HepG2 (cell line): Measurements from ENCODE around the gene C5orf24. TPM values are rescaled to one million over a fixed set of nuclear protein-coding genes. Genes with fewer than 3 reads are reported as not detected.
A peak's percentile ranks its signal among the peaks of the same experiment; 100 is the strongest.

Experiments
- CAMTA2 ChIP-seq: sonication (generic); formaldehyde crosslinking; IDR thresholded peaks from 2 replicates; pipeline ENCODE4 v1.4.0; 2020; ENCODE audit warnings: mild to moderate bottlenecking, missing genetic modification reagents, borderline replicate concordance
- CBX1 ChIP-seq: IDR thresholded peaks from one replicate; pipeline ENCODE4 v1.6.1; 2016; ENCODE audit warnings: antibody characterized with exemption, low read depth
- FOXK1 ChIP-seq: sonication (generic); formaldehyde crosslinking; IDR thresholded peaks from 2 replicates; pipeline ENCODE4 v1.4.0; 2020; ENCODE audit warnings: low read depth, missing genetic modification reagents, borderline replicate concordance
- HINFP ChIP-seq: sonication (generic); formaldehyde crosslinking; IDR thresholded peaks from 2 replicates; pipeline ENCODE4 v1.4.0; 2020; ENCODE audit warnings: low read depth, mild to moderate bottlenecking, missing genetic modification reagents
- MIXL1 ChIP-seq: IDR thresholded peaks from 2 replicates; pipeline ENCODE4 v1.6.1; 2016
- NR2F1 ChIP-seq, 2 experiments: fragments of 450-650 bp in 1 of 2; formaldehyde crosslinking in 1 of 2; IDR thresholded peaks; 2 replicates each; pipeline versions ENCODE4 v1.5.0 to v1.6.1; 2016 to 2020; ENCODE audit warnings: mild to moderate bottlenecking in 1 of 2, missing compliant biosample characterization in 1 of 2, missing genetic modification reagents in 1 of 2, moderate library complexity in 1 of 2
- NR3C1 ChIP-seq: sonication (generic); formaldehyde crosslinking; IDR thresholded peaks from 2 replicates; pipeline ENCODE4 v1.4.0; 2020; ENCODE audit warnings: missing genetic modification reagents
- SNAPC4 ChIP-seq: sonication (generic); formaldehyde crosslinking; IDR thresholded peaks from 2 replicates; pipeline ENCODE4 v1.4.0; 2020; ENCODE audit warnings: mild to moderate bottlenecking, missing genetic modification reagents
- YY1 ChIP-seq: IDR thresholded peaks from 2 replicates; pipeline ENCODE4 v1.6.1; 2011; ENCODE audit warnings: low read length, low read depth, moderate library complexity, mild to moderate bottlenecking; ENCODE audit not compliant: insufficient read depth, insufficient replicate concordance
- ZC3H13 ChIP-seq: sonication (generic); formaldehyde crosslinking; IDR thresholded peaks from 2 replicates; pipeline ENCODE4 v1.8.1; 2023; ENCODE audit warnings: mild to moderate bottlenecking, missing genetic modification reagents, moderate library complexity
- ZFP82 ChIP-seq: sonication (generic); formaldehyde crosslinking; IDR thresholded peaks from 2 replicates; pipeline ENCODE4 v1.5.1; 2020; ENCODE audit warnings: mild to moderate bottlenecking, missing genetic modification reagents, borderline replicate concordance
- ZFY ChIP-seq: sonication (generic); formaldehyde crosslinking; IDR thresholded peaks from 2 replicates; pipeline ENCODE4 v1.4.0; 2020; ENCODE audit warnings: missing genetic modification reagents
- ZNF234 ChIP-seq: sonication (generic); formaldehyde crosslinking; conservative IDR thresholded peaks from 2 replicates; pipeline ENCODE4 v1.5.1; 2020; ENCODE audit warnings: mild to moderate bottlenecking, missing genetic modification reagents
- ZNF34 ChIP-seq: sonication (generic); formaldehyde crosslinking; IDR thresholded peaks from 2 replicates; pipeline ENCODE4 v1.4.0; 2020; ENCODE audit warnings: mild to moderate bottlenecking, missing genetic modification reagents, borderline replicate concordance
- ZNF720 ChIP-seq: sonication (generic); formaldehyde crosslinking; IDR thresholded peaks from 2 replicates; pipeline ENCODE4 v1.4.0; 2020; ENCODE audit warnings: missing genetic modification reagents
- ZNF75D ChIP-seq: sonication (generic); formaldehyde crosslinking; IDR thresholded peaks from 2 replicates; pipeline ENCODE4 v1.8.1; 2023; ENCODE audit warnings: missing genetic modification reagents, mild to moderate bottlenecking, borderline replicate concordance
- ZSCAN20 ChIP-seq: sonication (generic); formaldehyde crosslinking; IDR thresholded peaks from 2 replicates; pipeline ENCODE4 v1.4.0; 2020; ENCODE audit warnings: missing genetic modification reagents, mild to moderate bottlenecking, borderline replicate concordance
- polyA plus RNA-seq, 8 experiments: library from polyadenylated mRNA; depleted of rRNA in 3 of 8; stranded (reverse) in 7 of 8; unstranded in 1 of 8; fragments of >200 nt; fragmentation: Illumina TruSeq in 4 of 8; extraction: Trizol in 4 of 8; gene quantifications; 2 replicates each; pipeline versions ENCODE4 v1.2.1 to v1.2.3, GENCODE V29; 2011 to 2016; ENCODE audit warnings: low read depth in 4 of 8, missing spikeins in 1 of 8, mixed read lengths in 1 of 8; ENCODE audit not compliant: insufficient read depth in 1 of 8
- total RNA-seq, 5 experiments: library from RNA; depleted of rRNA; stranded (reverse); fragments of >200 nt; fragmentation: Illumina TruSeq; extraction: Trizol; gene quantifications; 2 replicates each; pipeline ENCODE4 v1.2.3, GENCODE V29; 2016; ENCODE audit warnings: low read depth in 1 of 5
- TF ChIP-seq, protein P1 (sequence below): sonication (generic); formaldehyde crosslinking; IDR thresholded peaks from 2 replicates; pipeline ENCODE4 v1.4.0; 2020; ENCODE audit warnings: missing genetic modification reagents; ENCODE audit errors: not compliant biosample characterization
- TF ChIP-seq, protein P2 (sequence below): sonication (generic); formaldehyde crosslinking; conservative IDR thresholded peaks from 2 replicates; pipeline ENCODE4 v1.4.0; 2020; ENCODE audit warnings: missing genetic modification reagents

Gene C5orf24
- total and polyA plus RNA-seq, 2 of the 13 experiments (the other 11 are each of a cell fraction or from before 2014, with no cell fraction given): 34.6 to 41.5 TPM

DNA sequence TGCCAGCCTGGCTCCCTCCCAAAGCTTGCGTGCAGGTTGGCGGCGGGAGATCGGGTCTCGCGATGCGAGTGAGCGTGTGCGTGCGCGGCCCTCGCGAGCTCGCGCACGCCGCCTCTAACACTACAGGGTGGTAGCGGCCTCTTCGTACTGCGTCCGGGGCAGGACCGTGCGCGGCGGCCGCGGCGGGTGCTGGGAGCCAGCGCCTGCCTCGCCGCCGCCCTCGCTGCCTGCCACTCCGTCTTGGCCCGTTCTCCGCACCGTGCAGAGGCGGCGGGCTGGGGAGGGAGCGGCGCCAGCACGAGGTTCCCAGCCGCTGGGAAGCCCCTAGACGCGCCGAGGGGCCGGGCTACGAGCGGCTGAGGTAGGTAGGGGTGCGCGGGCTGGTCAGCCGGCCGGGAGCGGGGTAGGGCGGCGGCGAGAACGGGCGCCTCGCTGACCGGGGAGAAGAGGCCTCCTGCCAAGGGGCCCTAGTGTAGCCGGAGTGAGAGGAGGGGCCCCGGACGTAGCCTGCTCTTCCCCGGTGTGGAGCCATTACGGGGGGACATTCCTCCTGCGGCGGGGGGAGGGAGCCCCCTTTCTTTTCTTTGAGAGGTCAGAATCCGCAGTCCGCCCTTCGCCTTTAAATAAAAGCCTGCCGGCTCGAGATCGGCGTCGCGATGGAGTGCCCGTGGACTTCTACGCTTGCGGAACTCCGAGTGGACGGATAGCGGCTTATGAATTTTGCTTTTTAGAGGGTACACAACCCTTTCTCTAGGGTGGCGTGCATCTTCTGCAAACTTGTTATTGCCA is at the start of gene C5orf24 (continued):
- TF ChIP-seq SNAPC4: peak; percentile 58; the same call in 1 of the 2 replicates
- peak; percentile 92; the same call in 1 of the 2 replicates for TF ChIP-seq HINFP (CRISPR knock-in tag)
- TF ChIP-seq ZNF720 (CRISPR knock-in tag): no peak
- TF ChIP-seq ZNF234 (CRISPR knock-in tag): no peak
- no peak for TF ChIP-seq FOXK1
- peak; percentile 98 for TF ChIP-seq ZFY
- TF ChIP-seq, protein P1, sequence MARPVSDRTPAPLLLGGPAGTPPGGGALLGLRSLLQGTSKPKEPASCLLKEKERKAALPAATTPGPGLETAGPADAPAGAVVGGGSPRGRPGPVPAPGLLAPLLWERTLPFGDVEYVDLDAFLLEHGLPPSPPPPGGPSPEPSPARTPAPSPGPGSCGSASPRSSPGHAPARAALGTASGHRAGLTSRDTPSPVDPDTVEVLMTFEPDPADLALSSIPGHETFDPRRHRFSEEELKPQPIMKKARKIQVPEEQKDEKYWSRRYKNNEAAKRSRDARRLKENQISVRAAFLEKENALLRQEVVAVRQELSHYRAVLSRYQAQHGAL (CRISPR knock-in tag): peak; percentile 73
- TF ChIP-seq YY1: peak; percentile 79
- no peak; the same call in none of the 2 replicates for TF ChIP-seq ZSCAN20
- TF ChIP-seq NR2F1 (CRISPR knock-in tag; IDR thresholded peaks at IDR 0.05): no peak
- peak; percentile 96 for TF ChIP-seq ZFP82 (CRISPR knock-in tag)
- TF ChIP-seq NR3C1: no peak
- TF ChIP-seq, protein P2, sequence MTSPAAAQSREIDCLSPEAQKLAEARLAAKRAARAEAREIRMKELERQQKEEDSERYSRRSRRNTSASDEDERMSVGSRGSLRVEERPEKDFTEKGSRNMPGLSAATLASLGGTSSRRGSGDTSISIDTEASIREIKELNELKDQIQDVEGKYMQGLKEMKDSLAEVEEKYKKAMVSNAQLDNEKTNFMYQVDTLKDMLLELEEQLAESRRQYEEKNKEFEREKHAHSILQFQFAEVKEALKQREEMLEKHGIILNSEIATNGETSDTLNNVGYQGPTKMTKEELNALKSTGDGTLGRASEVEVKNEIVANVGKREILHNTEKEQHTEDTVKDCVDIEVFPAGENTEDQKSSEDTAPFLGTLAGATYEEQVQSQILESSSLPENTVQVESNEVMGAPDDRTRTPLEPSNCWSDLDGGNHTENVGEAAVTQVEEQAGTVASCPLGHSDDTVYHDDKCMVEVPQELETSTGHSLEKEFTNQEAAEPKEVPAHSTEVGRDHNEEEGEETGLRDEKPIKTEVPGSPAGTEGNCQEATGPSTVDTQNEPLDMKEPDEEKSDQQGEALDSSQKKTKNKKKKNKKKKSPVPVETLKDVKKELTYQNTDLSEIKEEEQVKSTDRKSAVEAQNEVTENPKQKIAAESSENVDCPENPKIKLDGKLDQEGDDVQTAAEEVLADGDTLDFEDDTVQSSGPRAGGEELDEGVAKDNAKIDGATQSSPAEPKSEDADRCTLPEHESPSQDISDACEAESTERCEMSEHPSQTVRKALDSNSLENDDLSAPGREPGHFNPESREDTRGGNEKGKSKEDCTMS (CRISPR knock-in tag): no peak
- TF ChIP-seq ZC3H13 (CRISPR knock-in tag): no peak
- no peak; the same call in 1 of the 2 replicates for TF ChIP-seq MIXL1 (CRISPR knock-in tag)
- 0 out of 2 replicates have a peak, but pooled peaks have one; percentile 30 for TF ChIP-seq ZNF75D (CRISPR knock-in tag)
- TF ChIP-seq ZNF34: no peak
- TF ChIP-seq CBX1: no peak
- TF ChIP-seq CAMTA2 (CRISPR knock-in tag): no peak
